Measurements from ENCODE around the gene PLA2G6.
A peak's percentile ranks its signal among the peaks of the same experiment; 100 is the strongest.

Gene PLA2G6

GRCh38 chr22:38115423-38116205 lies 66.0 kb downstream of the PLA2G6 start:
- DNase-seq (ENCODE audit: extremely low read depth, low read depth): no peak
- TF ChIP-seq, protein P1, sequence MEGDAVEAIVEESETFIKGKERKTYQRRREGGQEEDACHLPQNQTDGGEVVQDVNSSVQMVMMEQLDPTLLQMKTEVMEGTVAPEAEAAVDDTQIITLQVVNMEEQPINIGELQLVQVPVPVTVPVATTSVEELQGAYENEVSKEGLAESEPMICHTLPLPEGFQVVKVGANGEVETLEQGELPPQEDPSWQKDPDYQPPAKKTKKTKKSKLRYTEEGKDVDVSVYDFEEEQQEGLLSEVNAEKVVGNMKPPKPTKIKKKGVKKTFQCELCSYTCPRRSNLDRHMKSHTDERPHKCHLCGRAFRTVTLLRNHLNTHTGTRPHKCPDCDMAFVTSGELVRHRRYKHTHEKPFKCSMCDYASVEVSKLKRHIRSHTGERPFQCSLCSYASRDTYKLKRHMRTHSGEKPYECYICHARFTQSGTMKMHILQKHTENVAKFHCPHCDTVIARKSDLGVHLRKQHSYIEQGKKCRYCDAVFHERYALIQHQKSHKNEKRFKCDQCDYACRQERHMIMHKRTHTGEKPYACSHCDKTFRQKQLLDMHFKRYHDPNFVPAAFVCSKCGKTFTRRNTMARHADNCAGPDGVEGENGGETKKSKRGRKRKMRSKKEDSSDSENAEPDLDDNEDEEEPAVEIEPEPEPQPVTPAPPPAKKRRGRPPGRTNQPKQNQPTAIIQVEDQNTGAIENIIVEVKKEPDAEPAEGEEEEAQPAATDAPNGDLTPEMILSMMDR (IDR thresholded peaks at IDR 0.05; ENCODE audit: low read depth, low read length, missing control alignments): no peak
- no peak overlapping the region for H3K4me3 ChIP-seq (replicated peaks; ENCODE audit: low read depth, low read length)

- TF ChIP-seq, protein P1 (IDR thresholded peaks at IDR 0.05; ENCODE audit: low read depth, low read length, missing control alignments): peak; percentile 97
- no peak for DNase-seq (ENCODE audit: extremely low read depth, low read depth)
- H3K4me3 ChIP-seq (replicated peaks; ENCODE audit: low read depth, low read length): no peak overlapping the region
Observed at GRCh38 chr22:38114484-38115398, 66.9 kb downstream of the PLA2G6 start.

DNA sequence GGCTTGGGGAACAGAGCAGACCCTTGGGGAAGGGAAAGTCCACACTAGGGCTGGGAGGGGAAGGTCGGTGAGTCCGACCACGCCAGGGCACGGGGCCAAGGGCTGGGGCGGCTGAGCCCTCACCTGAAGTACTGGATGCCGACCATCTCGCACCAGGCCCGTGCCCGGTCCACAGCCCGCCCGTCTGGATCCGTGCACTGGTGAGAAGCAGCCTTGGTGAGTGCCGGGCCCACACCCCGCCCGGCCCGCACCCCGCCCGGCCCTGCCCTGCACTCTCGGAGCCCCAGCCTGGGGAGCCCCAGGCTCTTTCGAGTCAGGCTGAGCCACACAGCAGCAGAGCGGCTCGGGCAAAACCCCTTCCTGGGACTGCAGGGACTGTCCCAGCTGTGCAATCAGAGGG lies 69.2 kb downstream of the PLA2G6 start:
- no peak for DNase-seq (ENCODE audit: extremely low read depth, low read depth)
- TF ChIP-seq, protein P1 (IDR thresholded peaks at IDR 0.05; ENCODE audit: low read depth, low read length, missing control alignments): no peak

GRCh38 chr22:38111925-38112355 lies 69.7 kb downstream of the PLA2G6 start:
- no peak for DNase-seq (ENCODE audit: extremely low read depth, low read depth)
- no peak overlapping the region for H3K4me3 ChIP-seq (replicated peaks; ENCODE audit: low read depth, low read length)
- TF ChIP-seq, protein P1 (IDR thresholded peaks at IDR 0.05; ENCODE audit: low read depth, low read length, missing control alignments): no peak

More for the DNA sequence above, 69.2 kb downstream of the PLA2G6 start:
- no peak overlapping the region for H3K4me3 ChIP-seq (replicated peaks; ENCODE audit: low read depth, low read length)

DNA sequence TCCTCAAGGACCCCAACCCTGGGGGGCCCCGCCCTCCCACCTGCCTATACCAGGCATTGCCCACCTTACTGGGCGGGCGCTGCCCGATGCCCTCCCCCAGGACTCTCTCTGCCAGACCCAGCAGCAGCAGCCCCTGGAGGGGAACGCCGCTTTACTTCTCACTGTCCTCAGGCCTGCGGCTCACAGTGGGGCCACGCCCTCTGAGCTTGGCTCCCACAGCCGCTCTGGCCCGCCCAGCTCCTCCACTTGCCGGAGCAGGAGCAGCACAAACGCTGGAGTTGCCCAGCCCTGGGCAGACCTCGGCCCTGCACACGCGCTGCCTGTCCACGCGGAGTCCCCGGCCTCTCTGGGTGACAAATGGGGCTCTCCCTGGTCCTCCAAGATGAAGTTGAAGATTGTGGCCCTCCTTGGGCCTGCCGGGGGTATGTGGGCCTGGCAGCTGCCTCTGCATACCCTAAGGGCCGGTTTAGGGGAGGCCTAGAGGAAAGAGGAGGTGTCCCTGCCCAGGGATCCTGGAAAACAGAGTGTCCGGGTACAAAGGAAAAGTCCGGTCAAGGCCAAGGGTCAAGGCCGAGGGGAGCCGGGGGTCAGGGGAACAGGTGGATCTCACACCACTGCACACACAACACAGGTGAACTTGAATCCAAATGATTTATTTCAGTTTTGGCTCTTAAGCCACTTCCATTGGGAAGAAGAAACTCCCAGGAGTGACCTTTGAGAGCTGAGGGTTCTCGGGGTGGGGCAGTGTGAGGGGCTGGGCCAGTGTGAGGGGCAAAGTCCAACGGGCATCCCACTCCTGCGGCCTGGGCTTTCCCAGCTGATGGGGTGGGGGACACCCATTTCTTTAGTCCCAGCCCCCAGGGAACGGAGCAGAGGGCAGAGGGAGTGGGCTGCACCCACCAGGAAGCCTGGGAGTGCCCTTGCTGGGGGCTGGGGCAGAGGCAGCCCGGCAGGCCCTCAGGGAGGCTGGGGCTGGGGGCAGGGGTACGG lies 70.5 kb downstream of the PLA2G6 start:
- H3K4me3 ChIP-seq (replicated peaks; ENCODE audit: low read depth, low read length): no peak overlapping the region
- DNase-seq (ENCODE audit: extremely low read depth, low read depth): no peak

More for the DNA sequence above, 70.5 kb downstream of the PLA2G6 start:
- TF ChIP-seq, protein P1 (IDR thresholded peaks at IDR 0.05; ENCODE audit: low read depth, low read length, missing control alignments): no peak
